Measurements from ENCODE around the gene TXK.

GRCh38 chr4:48041535-48042137 lies 92.4 kb downstream of the TXK start:
- TF ChIP-seq CTCF (IDR thresholded peaks at IDR 0.05; ENCODE audit: insufficient read depth, low read length, poor library complexity, severe bottlenecking) (no peak), EZH2phosphoT487 (conservative IDR thresholded peaks at IDR 0.05; ENCODE audit: low read length) (no peak)
